ENCODE results near the gene CERK. TPM values are rescaled to one million over a fixed set of nuclear protein-coding genes. Genes with fewer than 3 reads are reported as not detected.

Gene CERK
- polyA plus RNA-seq, 1 of the 3 experiments (the other 2 are of a cell fraction), result 32.6 TPM

- H2AFZ ChIP-seq (ENCODE audit: low read depth), result no peak overlapping the region
- no peak for DNase-seq
- H3K27ac ChIP-seq (ENCODE audit: low read depth in 2 of 2, low read length in 1 of 2), result no peak overlapping the region
- no peak for TF ChIP-seq RAD21 (IDR thresholded peaks at IDR 0.05; ENCODE audit: low read length)
- TF ChIP-seq CTCF (IDR thresholded peaks at IDR 0.05), result no peak
- no peak for TF ChIP-seq USF1 (IDR thresholded peaks at IDR 0.05; ENCODE audit: borderline replicate concordance, low read depth)
- TF ChIP-seq RXRA (IDR thresholded peaks at IDR 0.05; ENCODE audit: borderline replicate concordance, low read depth), result no peak
- no peak for TF ChIP-seq JUND (IDR thresholded peaks at IDR 0.05)
- no peak for TF ChIP-seq GATA2 (CRISPR knock-in tag; IDR thresholded peaks at IDR 0.05)
- H3K9me3 ChIP-seq, result no peaks in the 10 kb centered on the region
- no peaks in the 10 kb centered on the region for H3K27me3 ChIP-seq (ENCODE audit: insufficient read depth)
- H3K4me2 ChIP-seq, result no peak overlapping the region
- 95% methylated on average over 28 of the region's 44 CpGs for WGBS (ENCODE audit: low lambda C conversion rate)
- CTCF ChIA-PET, result no interaction called here
- H3K4me1 ChIP-seq (ENCODE audit: control insufficient read depth in 1 of 2, insufficient read depth in 2 of 2, low read depth in 1 of 2, low read length in 1 of 2), result no peaks in the 10 kb centered on the region
- H3F3A ChIP-seq (replicated peaks; ENCODE audit: insufficient read depth), result peaks cover 5% of the 10 kb centered on the region
- POLR2A ChIA-PET, result no interaction called here
- no peaks in the 10 kb centered on the region for H4K20me1 ChIP-seq (ENCODE audit: insufficient read depth)
- H3K9me2 ChIP-seq, result no peaks in the 10 kb centered on the region
- no peak overlapping the region for H3K9ac ChIP-seq
- no peak overlapping the region for H3K4me3 ChIP-seq (ENCODE audit: low read depth in 2 of 2, low read length in 1 of 2)
- no peaks in the 10 kb centered on the region for H3K79me2 ChIP-seq (ENCODE audit: insufficient read depth)
- peaks cover 0 to 4% of the 10 kb centered on the region in 2 experiments for H3K36me3 ChIP-seq (replicated peaks in 1 of 2; ENCODE audit: control insufficient read depth in 1 of 2, insufficient read depth in 2 of 2, low read length in 1 of 2)
Observed at GRCh38 chr22:46678785-46679700, 59.0 kb downstream of the CERK start.

GRCh38 chr22:46678003-46678657, 59.9 kb downstream of the CERK start:
- Histone ChIP-seq H3K27me3 (ENCODE audit: insufficient read depth) (no peaks in the 10 kb centered on the region), H3K36me3 (replicated peaks in 1 of 2; ENCODE audit: control insufficient read depth in 1 of 2, insufficient read depth in 2 of 2, low read length in 1 of 2) (peaks cover 0 to 7% of the 10 kb centered on the region in 2 experiments), H3K4me3 (ENCODE audit: low read depth in 2 of 2, low read length in 1 of 2) (no peak overlapping the region), H3F3A (replicated peaks; ENCODE audit: insufficient read depth) (peaks cover 5% of the 10 kb centered on the region), H3K4me1 (ENCODE audit: control insufficient read depth in 1 of 2, insufficient read depth in 2 of 2, low read depth in 1 of 2, low read length in 1 of 2) (no peaks in the 10 kb centered on the region; a peak in 1 of 4 replicates), H3K9ac (no peak overlapping the region), H3K79me2 (ENCODE audit: insufficient read depth) (no peaks in the 10 kb centered on the region), H3K9me2 (no peaks in the 10 kb centered on the region), H3K4me2 (no peak overlapping the region), H4K20me1 (ENCODE audit: insufficient read depth) (no peaks in the 10 kb centered on the region), H3K9me3 (no peaks in the 10 kb centered on the region), H3K27ac (ENCODE audit: low read depth in 2 of 2, low read length in 1 of 2) (no peak overlapping the region), H2AFZ (ENCODE audit: low read depth) (no peak overlapping the region)
- ChIA-PET CTCF (interaction anchor here (1.1 kb wide), 1 partner anchor 115 kb away, joined by 4 read pairs; no protein-coding TSS in a partner anchor), POLR2A (no interaction called here)
- DNase-seq, result no peak
- 93% methylated on average over 14 of the region's 31 CpGs for WGBS (ENCODE audit: low lambda C conversion rate)
- TF ChIP-seq RCOR1 (IDR thresholded peaks at IDR 0.05; ENCODE audit: low read length), result no peak
- no peak for TF ChIP-seq SIN3A (IDR thresholded peaks at IDR 0.05; ENCODE audit: borderline replicate concordance, low read depth, low read length)
- no peak for TF ChIP-seq IRF3 (IDR thresholded peaks at IDR 0.05; ENCODE audit: low read depth, low read length)
- TF ChIP-seq CHD2 (IDR thresholded peaks at IDR 0.05; ENCODE audit: low read length, partially characterized antibody), result no peak
- TF ChIP-seq POLR2AphosphoS5 (IDR thresholded peaks at IDR 0.05; ENCODE audit: low read depth, low read length), result no peak
- TF ChIP-seq MAX (IDR thresholded peaks at IDR 0.05; ENCODE audit: low read depth), result no peak
- no peak for TF ChIP-seq MEF2A (IDR thresholded peaks at IDR 0.05; ENCODE audit: borderline replicate concordance, low read depth)
